Hepatic stellate cell (primary cell): ENCODE measurements around the gene PPIA.
"Not testable (repeated sequence)": the region's sequence is repeated elsewhere in the genome, so short reads cannot be mapped to it uniquely, and the experiment has no call there.

ENCODE experiments used
- DNase-seq: peaks from one replicate; pipeline ENCODE4 v3.0.0; 2011; ENCODE audit warnings: low spot score

Gene PPIA

DNA sequence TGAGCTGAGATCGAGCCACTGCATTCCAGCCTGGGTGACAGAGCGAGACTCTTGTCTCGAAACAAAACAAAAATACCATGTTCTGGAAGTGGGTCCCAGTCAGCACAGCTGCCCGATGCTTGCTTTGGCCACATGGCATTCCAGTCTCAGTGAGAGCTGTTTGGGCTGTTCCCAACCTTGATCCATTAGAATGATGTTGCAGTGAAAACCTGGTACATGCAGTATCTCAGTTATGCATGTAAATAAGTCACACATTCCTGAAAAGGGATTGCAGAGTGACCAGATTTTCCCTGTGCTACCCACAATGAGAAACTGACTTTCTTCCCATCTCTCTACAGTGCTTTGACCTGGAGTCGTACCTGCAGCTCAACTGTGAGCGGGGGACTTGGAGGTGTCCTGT is 32.4 kb upstream of the PPIA start:
- DNase-seq = no peak

- DNase-seq = no peak
Observed at GRCh38 chr7:44764665-44765578, 31.6 kb upstream of the PPIA start.

DNA sequence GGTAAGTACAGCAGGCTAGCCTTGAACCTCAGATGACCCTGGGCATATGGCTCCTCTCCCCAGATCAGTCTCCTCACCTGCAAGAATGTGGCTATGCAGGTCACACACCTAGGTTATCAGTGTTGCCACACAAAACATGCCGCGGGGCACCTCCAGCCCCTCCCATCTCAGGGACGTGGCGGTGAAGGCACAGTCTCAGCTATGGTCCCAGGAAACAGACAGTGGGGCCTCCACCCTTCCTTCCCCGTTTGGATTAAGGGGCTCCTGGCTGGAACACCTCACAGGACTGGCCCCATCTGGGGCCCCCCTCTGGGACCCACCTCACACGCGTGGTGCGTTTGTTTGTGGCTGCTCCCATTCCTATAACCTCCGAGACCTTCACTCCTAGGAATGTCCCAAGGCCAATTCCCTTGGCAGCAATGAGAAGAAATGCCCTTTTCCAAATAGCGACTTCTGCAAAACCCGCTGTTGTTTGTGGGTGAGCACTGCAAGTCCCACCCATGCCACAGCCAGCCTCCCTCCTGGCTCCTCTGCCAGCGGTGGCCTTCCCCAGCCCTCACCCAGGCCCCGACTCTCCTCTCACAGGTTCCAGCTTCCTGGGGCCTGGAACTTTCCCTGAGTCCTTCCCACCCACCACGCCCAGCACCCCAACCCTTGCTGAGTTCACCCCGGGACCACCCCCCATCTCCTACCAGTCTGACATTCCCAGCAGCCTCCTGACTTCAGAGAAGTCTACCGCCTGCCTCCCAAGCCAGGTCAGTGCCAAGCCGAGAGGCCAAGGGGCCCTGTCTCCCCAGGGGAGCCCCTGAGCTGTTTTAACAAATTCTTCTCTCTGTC is 30.7 kb upstream of the PPIA start:
- no peak for DNase-seq

- no peak for DNase-seq
Observed at GRCh38 chr7:44766416-44766801, 30.1 kb upstream of the PPIA start.

DNA sequence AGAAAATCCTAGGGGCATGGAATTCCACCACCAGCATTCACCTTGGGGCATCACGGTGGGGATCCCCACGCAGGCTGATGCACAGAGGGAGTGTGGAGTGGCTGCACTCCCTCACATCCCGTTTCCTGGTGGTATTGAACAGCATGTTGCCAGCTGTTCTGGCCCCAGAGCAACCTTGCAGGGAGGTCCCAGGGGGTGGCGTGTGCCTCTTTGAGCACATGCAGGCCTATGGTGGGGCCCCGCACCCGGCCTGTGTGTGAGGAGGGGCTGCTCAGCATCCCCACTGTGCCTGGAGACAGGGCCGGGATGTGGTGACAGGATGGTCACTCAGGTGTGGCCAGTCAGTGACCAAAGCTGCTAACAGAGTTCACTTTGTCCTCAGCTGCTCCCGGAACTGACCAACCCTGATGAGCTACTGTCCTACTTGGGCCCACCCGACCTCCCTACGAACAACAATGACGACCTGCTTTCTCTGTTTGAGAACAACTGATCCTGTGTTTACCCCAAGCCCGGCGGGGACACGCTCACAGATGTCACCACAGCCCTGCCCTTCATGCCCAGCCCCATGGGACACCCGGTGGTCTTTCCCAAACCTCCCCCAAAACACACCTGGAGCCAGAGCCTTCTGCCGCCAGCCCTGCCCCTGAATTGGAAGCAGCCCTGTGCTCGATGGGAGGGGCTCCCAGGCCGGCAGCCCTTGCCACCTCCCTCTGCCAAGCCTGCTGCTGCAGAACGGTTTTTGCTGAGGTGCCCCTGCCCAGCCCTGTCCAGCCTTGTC is 29.2 kb upstream of the PPIA start:
- no peak for DNase-seq

DNA sequence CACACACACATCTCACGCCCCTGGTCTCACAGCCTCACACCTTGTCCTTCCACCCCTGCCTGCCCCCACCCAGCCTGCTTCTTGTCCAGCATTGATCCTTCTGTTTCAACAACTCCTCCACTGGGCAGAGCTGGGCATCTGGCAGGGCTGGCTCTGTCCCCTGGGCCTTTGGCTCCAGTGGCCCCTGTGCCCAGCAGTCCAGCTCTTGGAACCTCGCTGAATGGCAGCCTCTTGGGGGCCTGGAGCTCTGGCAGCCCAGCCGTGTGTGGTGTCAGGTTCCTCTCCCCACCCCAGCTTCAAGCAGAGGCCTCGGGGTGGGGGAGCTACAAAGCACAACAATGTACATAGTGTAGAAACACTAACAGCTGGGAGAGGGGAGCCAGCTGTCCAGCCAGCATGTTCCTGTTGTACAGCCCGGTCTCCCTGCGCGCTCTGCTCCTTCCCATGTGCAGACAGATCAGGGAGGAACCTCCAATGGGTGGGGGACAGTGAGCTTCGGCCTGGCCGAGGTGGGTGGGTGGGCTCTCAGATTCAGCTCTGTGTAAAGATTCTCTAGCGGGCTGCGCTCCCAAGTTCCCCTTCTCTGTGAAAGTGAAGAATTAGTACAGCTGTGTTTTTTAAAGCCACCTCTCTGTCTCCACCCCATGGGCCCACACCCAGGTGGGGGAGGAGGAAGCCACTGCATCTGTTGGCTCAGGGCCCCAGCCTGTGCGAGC is 28.4 kb upstream of the PPIA start:
- DNase-seq = no peak

DNA sequence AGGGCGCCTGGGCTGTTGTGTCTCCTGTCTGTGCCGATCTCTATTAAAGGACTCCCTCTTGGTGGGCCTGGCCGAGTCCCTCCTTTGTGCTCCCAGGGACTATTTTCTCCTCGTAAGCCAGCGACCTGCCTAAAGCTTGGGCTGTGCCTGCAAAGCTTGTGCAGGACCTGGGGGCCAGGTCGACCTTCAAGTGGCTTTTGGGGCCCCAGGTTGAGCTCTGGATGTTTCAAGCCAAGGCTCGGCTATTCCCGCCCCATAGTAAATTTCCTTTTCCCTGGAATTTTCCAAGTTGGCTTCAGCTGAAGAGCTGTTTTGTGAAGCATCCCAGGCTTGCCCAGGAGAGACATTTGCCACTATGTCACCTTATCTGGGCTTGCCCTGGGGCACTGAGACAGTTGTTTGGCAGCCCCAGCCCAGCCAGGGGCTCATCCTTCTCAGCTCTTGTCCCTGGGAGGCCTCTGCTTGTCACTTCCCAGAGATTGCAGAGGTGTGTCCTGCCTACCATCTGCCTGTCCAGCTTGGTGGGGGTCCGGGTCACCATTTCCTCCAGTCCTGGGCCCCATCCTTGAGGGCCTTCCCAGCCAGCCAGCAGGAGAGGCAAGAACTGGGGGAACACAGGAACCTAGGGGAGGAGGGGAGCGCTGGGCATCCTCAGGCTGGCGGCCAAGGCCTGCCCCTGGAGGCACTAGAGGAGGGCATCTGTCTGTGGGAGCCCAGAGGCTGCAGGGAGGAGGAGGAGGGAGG is 27.7 kb upstream of the PPIA start:
- no peak for DNase-seq

GRCh38 chr7:44769376-44769775 is 27.1 kb upstream of the PPIA start:
- DNase-seq = no peak

DNA sequence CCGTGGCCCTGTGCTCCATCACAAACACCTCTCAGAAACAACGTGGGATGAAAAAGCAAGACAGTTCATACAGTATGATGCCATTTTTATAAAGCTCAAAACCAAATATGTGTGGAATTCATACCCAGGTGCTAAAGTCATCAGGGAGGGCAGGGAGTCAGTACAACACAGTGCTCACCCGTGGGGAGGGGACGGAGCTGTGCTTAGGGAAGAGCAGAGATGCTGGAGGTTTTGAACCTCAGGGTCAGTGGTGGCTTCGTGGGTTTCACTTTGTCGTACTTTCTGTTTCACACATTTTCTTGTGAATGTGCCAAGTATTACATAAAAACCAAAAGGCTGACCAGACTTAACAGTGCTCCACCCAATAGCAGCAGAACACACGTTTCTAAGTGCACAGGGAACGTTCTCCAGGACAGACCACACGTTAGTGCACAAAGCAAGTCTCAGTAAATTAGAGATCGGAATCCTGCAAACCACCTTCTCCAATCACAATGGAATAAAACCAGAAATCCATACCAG is 26.6 kb upstream of the PPIA start:
- DNase-seq = peak; percentile 55

GRCh38 chr7:44771358-44771757 is 25.1 kb upstream of the PPIA start:
- no peak for DNase-seq

- DNase-seq = no peak
Observed at GRCh38 chr7:44772440-44772839, 24.0 kb upstream of the PPIA start.

DNA sequence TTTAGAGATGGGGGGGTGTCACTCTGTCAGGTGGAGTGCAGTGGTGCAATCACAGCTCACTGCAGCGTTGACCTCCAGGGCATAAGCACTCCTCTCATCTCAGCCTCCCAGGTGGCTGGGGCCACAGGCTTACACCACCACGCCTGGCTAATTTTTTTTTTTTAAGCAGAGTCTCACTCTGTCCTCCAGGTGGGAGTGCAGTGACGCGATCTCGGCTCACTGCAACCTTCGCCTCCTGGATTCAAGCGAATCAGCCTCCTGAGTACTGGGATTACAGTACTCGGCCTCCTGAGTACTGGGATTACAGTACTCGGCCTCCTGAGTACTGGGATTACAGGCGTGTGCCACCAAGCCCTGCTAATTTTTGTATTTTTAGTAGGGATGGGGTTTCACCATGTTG is 23.6 kb upstream of the PPIA start:
- DNase-seq = no peak

DNA sequence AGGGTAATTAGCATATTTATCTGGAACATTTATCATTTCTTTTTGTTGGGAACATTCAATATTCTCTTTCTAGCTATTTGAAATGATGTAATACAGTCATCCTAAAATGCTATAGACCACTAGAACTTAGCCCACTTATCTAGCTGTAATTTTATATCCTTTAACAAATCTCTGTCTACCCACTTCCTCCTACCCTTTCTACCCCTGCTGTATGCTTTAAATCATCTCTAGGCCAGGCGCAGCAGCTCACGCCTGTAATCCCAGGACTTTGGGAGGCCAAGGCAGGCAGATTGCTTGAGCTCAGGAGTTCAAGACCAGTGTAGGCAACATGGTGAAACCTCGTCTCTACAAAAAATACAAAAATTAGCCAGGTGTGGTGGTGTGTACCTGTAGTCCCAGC is 22.0 kb upstream of the PPIA start:
- not testable (repeated sequence) for DNase-seq

GRCh38 chr7:44775383-44776107 is 20.9 kb upstream of the PPIA start:
- no peak for DNase-seq

GRCh38 chr7:44776211-44776610 is 20.3 kb upstream of the PPIA start:
- DNase-seq = no peak

DNA sequence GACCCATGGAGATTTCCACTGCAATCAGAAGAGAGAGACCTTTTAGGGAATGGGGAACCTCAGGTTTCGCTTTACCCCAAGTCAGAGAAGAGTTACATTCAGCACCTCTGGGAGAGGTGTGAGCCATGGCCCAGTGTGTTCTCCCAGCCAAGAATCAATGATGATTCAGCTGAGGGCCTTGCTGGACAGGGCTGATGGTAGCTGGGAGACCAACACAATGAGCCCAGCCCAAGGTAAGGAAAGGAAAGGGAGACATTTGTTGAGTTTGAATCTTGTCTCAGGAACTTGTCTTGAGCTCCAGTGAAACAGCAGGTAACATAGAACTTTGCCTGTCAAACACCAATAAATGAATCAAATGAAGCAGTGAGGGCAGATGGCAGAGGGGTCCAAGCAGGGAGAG is 14.0 kb upstream of the PPIA start:
- DNase-seq = no peak

- DNase-seq = no peak
Observed at GRCh38 chr7:44783407-44783806, 13.1 kb upstream of the PPIA start.

DNA sequence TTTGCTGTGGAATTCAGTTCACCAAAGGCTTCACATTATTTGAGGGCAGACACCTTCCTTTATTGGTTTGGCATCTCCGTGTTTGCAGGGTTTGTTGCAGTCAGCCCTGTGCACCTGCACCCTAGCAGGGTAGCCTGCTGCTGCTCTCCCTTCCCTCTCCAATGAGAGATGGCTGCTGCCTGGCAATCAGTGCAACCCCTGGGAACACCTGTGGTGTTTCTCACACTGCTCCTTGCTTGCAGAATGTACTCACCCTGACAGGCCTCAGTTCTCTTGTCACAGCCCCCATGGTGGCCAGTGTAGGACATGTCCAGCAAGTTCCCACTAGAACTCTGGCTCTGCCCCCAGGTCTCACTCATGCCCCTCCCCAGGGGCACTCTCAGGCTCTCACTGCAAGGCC is 12.1 kb upstream of the PPIA start:
- DNase-seq = no peak

GRCh38 chr7:44785218-44785617 is 11.3 kb upstream of the PPIA start:
- DNase-seq = not testable (repeated sequence)

GRCh38 chr7:44787041-44787440 is 9.4 kb upstream of the PPIA start:
- no peak for DNase-seq
